Ishikawa (cell line): ENCODE measurements around the gene NAGLU.

Experiments
- CREB1 ChIP-seq: IDR thresholded peaks from 2 replicates; pipeline ENCODE4 v1.6.1; 2012; ENCODE audit warnings: low read depth
- EP300 ChIP-seq: IDR thresholded peaks from 2 replicates; pipeline ENCODE4 v1.6.1; 2012; ENCODE audit warnings: borderline replicate concordance
- MAX ChIP-seq: IDR thresholded peaks from 2 replicates; pipeline ENCODE4 v1.6.1; 2012
- NFIC ChIP-seq: IDR thresholded peaks from 2 replicates; pipeline ENCODE4 v1.6.1; 2012
- REST ChIP-seq: IDR thresholded peaks from 2 replicates; pipeline ENCODE4 v1.6.1; 2012; ENCODE audit warnings: low read depth, mild to moderate bottlenecking
- TCF12 ChIP-seq: IDR thresholded peaks from 2 replicates; pipeline ENCODE4 v1.6.1; 2012; ENCODE audit warnings: low read depth

GRCh38 chr17:42531455-42532354 is 4.3 kb upstream of the NAGLU start:
- TF ChIP-seq EP300 (no peak), NFIC (no peak), MAX (peak; percentile 71), TCF12 (no peak), REST (no peak), CREB1 (no peak)
